OCI-LY3 (cell line): Measurements from ENCODE around the gene CRYL1.

Source experiments
- EZH2phosphoT487 ChIP-seq: fragments of 200-600 bp; shearing (Covaris generic); IDR thresholded peaks from 2 replicates; pipeline ENCODE4 v1.6.1; 2018; ENCODE audit warnings: antibody characterized with exemption, mixed run types, low read depth
- TF ChIP-seq, protein P1 (sequence below): fragments of 200-600, 300-600 bp; sonication (generic); IDR thresholded peaks from 2 replicates; pipeline ENCODE4 v1.5.1; 2014; ENCODE audit warnings: antibody characterized with exemption, low read length, low read depth

DNA sequence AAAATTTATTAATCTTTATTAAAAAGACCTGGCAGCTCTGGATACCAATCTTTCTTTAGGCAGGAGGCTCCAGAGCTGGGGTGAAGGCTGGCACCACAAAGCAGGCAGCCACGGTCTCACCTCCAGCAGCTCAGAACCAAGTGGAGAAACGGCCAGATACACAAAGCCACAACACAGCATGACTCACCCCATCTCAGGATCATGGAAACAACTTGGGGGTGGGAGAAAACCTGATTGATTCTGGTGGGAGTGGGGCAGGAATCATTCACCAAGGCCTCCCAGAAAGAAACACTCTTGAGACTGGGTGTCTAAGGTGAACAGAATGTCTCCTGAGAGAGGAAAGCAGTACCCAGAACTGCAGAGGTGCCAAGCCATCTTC lies 64.2 kb downstream of the CRYL1 start:
- TF ChIP-seq EZH2phosphoT487 = no peak
- TF ChIP-seq, protein P1, sequence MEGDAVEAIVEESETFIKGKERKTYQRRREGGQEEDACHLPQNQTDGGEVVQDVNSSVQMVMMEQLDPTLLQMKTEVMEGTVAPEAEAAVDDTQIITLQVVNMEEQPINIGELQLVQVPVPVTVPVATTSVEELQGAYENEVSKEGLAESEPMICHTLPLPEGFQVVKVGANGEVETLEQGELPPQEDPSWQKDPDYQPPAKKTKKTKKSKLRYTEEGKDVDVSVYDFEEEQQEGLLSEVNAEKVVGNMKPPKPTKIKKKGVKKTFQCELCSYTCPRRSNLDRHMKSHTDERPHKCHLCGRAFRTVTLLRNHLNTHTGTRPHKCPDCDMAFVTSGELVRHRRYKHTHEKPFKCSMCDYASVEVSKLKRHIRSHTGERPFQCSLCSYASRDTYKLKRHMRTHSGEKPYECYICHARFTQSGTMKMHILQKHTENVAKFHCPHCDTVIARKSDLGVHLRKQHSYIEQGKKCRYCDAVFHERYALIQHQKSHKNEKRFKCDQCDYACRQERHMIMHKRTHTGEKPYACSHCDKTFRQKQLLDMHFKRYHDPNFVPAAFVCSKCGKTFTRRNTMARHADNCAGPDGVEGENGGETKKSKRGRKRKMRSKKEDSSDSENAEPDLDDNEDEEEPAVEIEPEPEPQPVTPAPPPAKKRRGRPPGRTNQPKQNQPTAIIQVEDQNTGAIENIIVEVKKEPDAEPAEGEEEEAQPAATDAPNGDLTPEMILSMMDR = no peak
